Esophagus muscularis mucosa (tissue), 4 donors: ENCODE data around the gene MAML3. TPM values are rescaled to one million over a fixed set of nuclear protein-coding genes. Genes with fewer than 3 reads are reported as not detected.

ENCODE experiments used
- DNase-seq: peaks from one replicate; pipeline ENCODE4 v3.0.0-alpha.2; 2017; ENCODE audit errors: extremely low spot score
- H3K27ac ChIP-seq, 4 donors: fragments of 200-600 bp; sonication (generic); replicated peaks in 1 of 4; 1 replicate in 3 of 4; 2 replicates in 1 of 4; pipeline ENCODE4 v1.5.1; 2016 to 2019; ENCODE audit warnings: mild to moderate bottlenecking in 1 of 4
- H3K27me3 ChIP-seq, 4 donors: fragments of 200-600 bp; sonication (generic); one replicate each; pipeline versions ENCODE4 v1.5.1 to v1.6.0; 2016 to 2019
- H3K36me3 ChIP-seq, 4 donors: fragments of 200-600 bp; sonication (generic); one replicate each; pipeline ENCODE4 v1.5.1; 2016 to 2019
- H3K4me1 ChIP-seq, 4 donors: fragments of 200-600 bp; sonication (generic); one replicate each; pipeline ENCODE4 v1.5.1; 2016 to 2019
- H3K4me3 ChIP-seq, 4 donors: fragments of 200-600 bp; sonication (generic); 1 replicate in 2 of 4; 2 replicates in 2 of 4; pipeline ENCODE4 v1.5.1; 2016 to 2019; ENCODE audit warnings: mild to moderate bottlenecking in 4 of 4, moderate library complexity in 1 of 4
- H3K9me3 ChIP-seq, 4 donors: fragments of 200-600 bp; sonication (generic); 1 replicate in 3 of 4; 2 replicates in 1 of 4; pipeline ENCODE4 v1.5.1; 2016 to 2019
- EP300 ChIP-seq: sonication (generic); formaldehyde crosslinking; IDR thresholded peaks from one replicate; pipeline ENCODE4 v1.6.1; 2017; ENCODE audit warnings: antibody characterized with exemption
- POLR2A ChIP-seq: fragments of 450-650 bp; IDR thresholded peaks from one replicate; pipeline ENCODE4 v1.6.1; 2017; ENCODE audit warnings: antibody characterized with exemption, moderate library complexity, mild to moderate bottlenecking, low read depth
- POLR2AphosphoS5 ChIP-seq, 2 donors: sonication (generic); formaldehyde crosslinking; IDR thresholded peaks; one replicate each; pipeline ENCODE4 v1.6.1; 2017; ENCODE audit warnings: antibody characterized with exemption in 2 of 2
- WGBS: methylation state at CpG from one replicate; pipeline ENCODE4 v1.1.5; 2018; 5-methylcytosine and 5-hydroxymethylcytosine counted together
- intact Hi-C: fragments of 100-400 bp; cut with DNase I; formaldehyde crosslinking; loops from one replicate; pipeline ENCODE4 v1.15.1; 2023
- total RNA-seq, 4 donors: library from RNA; depleted of rRNA; stranded (reverse); fragments of >200 nt; gene quantifications; one replicate each; pipeline versions ENCODE4 v1.1.0 to v1.2.1, GENCODE V29; 2016
- TF ChIP-seq, protein P1 (sequence below), 3 experiments: fragments of 200-600 bp in 2 of 3; fragments of 450-650 bp in 1 of 3; sonication (generic) in 2 of 3; IDR thresholded peaks; one replicate each; pipeline ENCODE4 v1.5.1; 2017 to 2019; ENCODE audit warnings: antibody characterized with exemption in 3 of 3, mild to moderate bottlenecking in 2 of 3, moderate library complexity in 1 of 3

The MAML3 gene
- total RNA-seq, 4 donors from 2014 or later, result 5.0 to 8.7 (median 7.1) TPM

DNA sequence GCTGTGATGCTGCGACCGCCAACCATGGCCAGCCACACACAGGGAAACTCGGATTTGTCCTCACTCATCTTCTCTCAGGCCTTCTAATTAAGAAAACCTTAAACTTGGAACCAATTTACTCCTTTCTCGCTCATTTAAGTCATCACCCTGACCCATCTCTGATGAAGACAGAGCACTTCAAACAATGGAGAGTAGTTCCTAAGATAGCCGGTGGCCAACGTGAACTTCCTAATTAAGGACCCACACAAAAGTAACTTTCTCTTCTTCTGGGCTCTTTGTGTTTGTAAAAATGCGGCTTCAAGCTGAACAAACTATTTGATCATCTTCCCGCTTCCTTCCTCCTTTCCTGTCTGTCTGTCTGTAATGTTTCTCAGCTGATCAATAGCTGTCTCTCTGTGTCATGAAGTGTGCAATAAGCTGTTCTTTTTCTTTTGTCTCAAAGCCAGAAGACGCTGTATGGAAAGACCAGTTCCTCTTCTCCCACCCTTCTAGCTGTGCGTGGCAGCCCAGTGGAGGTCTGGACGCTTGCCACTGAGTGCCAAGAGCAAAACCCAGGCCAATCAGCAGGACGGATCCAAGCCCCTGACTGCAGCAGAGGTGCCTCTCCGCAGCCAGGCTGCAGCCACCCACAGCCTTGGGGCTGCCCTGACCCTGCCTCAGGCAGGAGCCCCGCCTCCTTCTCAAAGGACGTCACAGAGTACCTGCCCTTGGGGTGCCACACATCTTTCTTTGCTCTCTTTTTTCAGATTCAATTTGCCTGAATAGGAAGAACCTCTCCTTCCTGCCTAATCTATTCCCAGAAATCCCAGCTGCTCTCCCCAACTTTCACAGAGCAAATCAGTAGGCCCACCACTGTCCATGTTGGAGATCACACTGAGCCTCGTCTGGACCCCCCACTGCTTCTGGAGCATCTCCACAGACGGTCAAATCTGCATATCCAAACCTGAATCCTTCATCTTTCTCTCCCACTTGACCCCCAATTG is 59.3 kb downstream of the MAML3 start:
- WGBS, result 62% methylated on average over 17 of the region's 17 CpGs
- Histone ChIP-seq H3K27ac (peak overlapping the region; percentile 60 to 64 (median 62)), H3K27me3 (no peaks in the 10 kb centered on the region), H3K4me1 (peaks cover 66 to 84% (median 79%) of the 10 kb centered on the region in 4 donors), H3K4me3 (peak overlapping the region; percentile 7 to 21 (median 12)), H3K9me3 (no peaks in the 10 kb centered on the region), H3K36me3 (no peaks in the 10 kb centered on the region)
- TF ChIP-seq POLR2AphosphoS5 (IDR thresholded peaks at IDR 0.05) (peak in 1 of 2 donors; percentile 24), EP300 (no peak), POLR2A (no peak)
- intact Hi-C loops, result loop anchor here (5.0 kb wide), 1 partner anchor 48 kb away; no protein-coding TSS in a partner anchor
- peak; percentile 91 for DNase-seq

GRCh38 chr4:140092094-140092851 is 61.7 kb downstream of the MAML3 start:
- Histone ChIP-seq H3K27ac (peak overlapping the region; percentile 53 to 77 (median 71)), H3K27me3 (no peaks in the 10 kb centered on the region), H3K9me3 (no peaks in the 10 kb centered on the region), H3K4me1 (peaks cover 48 to 65% (median 59%) of the 10 kb centered on the region in 4 donors), H3K4me3 (peak overlapping the region; percentile 45 to 60 (median 48)), H3K36me3 (no peaks in the 10 kb centered on the region)
- DNase-seq, result no peak
- WGBS, result 38% methylated on average over 14 of the region's 23 CpGs
- intact Hi-C loops, result no loop called here
- TF ChIP-seq POLR2A (no peak), POLR2AphosphoS5 (IDR thresholded peaks at IDR 0.05) (no peak), EP300 (no peak)
- TF ChIP-seq, protein P1, sequence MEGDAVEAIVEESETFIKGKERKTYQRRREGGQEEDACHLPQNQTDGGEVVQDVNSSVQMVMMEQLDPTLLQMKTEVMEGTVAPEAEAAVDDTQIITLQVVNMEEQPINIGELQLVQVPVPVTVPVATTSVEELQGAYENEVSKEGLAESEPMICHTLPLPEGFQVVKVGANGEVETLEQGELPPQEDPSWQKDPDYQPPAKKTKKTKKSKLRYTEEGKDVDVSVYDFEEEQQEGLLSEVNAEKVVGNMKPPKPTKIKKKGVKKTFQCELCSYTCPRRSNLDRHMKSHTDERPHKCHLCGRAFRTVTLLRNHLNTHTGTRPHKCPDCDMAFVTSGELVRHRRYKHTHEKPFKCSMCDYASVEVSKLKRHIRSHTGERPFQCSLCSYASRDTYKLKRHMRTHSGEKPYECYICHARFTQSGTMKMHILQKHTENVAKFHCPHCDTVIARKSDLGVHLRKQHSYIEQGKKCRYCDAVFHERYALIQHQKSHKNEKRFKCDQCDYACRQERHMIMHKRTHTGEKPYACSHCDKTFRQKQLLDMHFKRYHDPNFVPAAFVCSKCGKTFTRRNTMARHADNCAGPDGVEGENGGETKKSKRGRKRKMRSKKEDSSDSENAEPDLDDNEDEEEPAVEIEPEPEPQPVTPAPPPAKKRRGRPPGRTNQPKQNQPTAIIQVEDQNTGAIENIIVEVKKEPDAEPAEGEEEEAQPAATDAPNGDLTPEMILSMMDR (IDR thresholded peaks at IDR 0.05), result no peak

DNA sequence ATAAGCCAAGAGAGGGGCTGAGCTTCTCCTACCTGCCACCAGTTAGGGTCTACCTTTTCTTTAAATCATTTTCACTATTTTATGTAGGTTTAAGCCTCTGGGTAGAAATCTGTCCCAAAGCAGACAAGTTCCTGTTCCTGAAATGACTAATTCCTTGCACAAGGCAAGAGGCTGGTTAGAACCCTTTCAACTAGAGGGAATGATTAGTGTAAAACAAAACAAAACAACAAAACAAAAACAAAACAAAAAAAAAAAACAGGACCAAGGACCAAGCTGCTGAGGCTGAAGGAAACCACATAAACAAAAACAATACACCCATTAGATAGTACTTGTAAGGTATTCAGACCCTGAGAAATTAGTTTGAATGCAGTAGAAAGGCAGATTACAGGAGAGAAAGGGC is 62.7 kb downstream of the MAML3 start:
- TF ChIP-seq POLR2AphosphoS5 (IDR thresholded peaks at IDR 0.05), result no peak
- TF ChIP-seq POLR2A, result no peak
- TF ChIP-seq EP300, result no peak
- TF ChIP-seq, protein P1 (IDR thresholded peaks at IDR 0.05), result no peak
- Histone ChIP-seq H3K36me3 (no peaks in the 10 kb centered on the region), H3K27ac (peak overlapping the region in 1 of 4 donors; percentile 24), H3K4me1 (peaks cover 39 to 56% (median 50%) of the 10 kb centered on the region in 4 donors), H3K4me3 (no peak overlapping the region), H3K9me3 (no peaks in the 10 kb centered on the region), H3K27me3 (no peaks in the 10 kb centered on the region)
- intact Hi-C loops, result no loop called here
- DNase-seq, result no peak

- Histone ChIP-seq H3K27ac (no peak overlapping the region), H3K9me3 (no peaks in the 10 kb centered on the region), H3K27me3 (no peaks in the 10 kb centered on the region), H3K4me1 (peaks cover 34 to 56% (median 48%) of the 10 kb centered on the region in 4 donors), H3K4me3 (no peak overlapping the region), H3K36me3 (no peaks in the 10 kb centered on the region)
- DNase-seq, result no peak
- TF ChIP-seq EP300, result no peak
- no peak for TF ChIP-seq POLR2A
- no peak for TF ChIP-seq POLR2AphosphoS5 (IDR thresholded peaks at IDR 0.05)
- TF ChIP-seq, protein P1 (IDR thresholded peaks at IDR 0.05), result no peak
- 57% methylated on average over 5 of the region's 5 CpGs for WGBS
- intact Hi-C loops, result no loop called here
These were observed 63.7 kb downstream of the MAML3 start for GRCh38 chr4:140090215-140090731.

- Histone ChIP-seq H3K27me3 (no peaks in the 10 kb centered on the region), H3K36me3 (no peaks in the 10 kb centered on the region), H3K4me3 (no peak overlapping the region), H3K27ac (no peak overlapping the region), H3K9me3 (no peaks in the 10 kb centered on the region), H3K4me1 (peaks cover 23 to 56% (median 45%) of the 10 kb centered on the region in 4 donors)
- intact Hi-C loops, result no loop called here
- TF ChIP-seq, protein P1 (IDR thresholded peaks at IDR 0.05), result no peak
- TF ChIP-seq EP300, result no peak
- no peak for TF ChIP-seq POLR2A
- no peak for TF ChIP-seq POLR2AphosphoS5 (IDR thresholded peaks at IDR 0.05)
- no peak for DNase-seq
These were observed 64.8 kb downstream of the MAML3 start for GRCh38 chr4:140089216-140089615.
